ENCODE data around the gene DUSP14. TPM values are rescaled to one million over a fixed set of nuclear protein-coding genes. Genes with fewer than 3 reads are reported as not detected.

The DUSP14 gene
- total and polyA plus RNA-seq, 2 of the 8 experiments (the other 6 are each of a cell fraction or from before 2014, with no cell fraction given) = 22.1 to 37.9 TPM

- TF ChIP-seq RAD21 (IDR thresholded peaks at IDR 0.05 in 1 of 2, conservative IDR thresholded peaks at IDR 0.05 in 1 of 2; ENCODE audit: low read depth in 2 of 2, low read length in 2 of 2) = no peak
- TF ChIP-seq RFX5 (IDR thresholded peaks at IDR 0.05; ENCODE audit: borderline replicate concordance, low read depth, low read length) = no peak
- TF ChIP-seq RBBP5 (IDR thresholded peaks at IDR 0.05; ENCODE audit: borderline replicate concordance, low read depth, low read length) = no peak
- TF ChIP-seq NRF1 (IDR thresholded peaks at IDR 0.05; ENCODE audit: low read depth, low read length) = no peak
Measured at GRCh38 chr17:37516127-37516571, 26.5 kb downstream of the DUSP14 start (continued).
